Kidney (tissue), 14 donors: ENCODE data around the gene RYR3. TPM values are rescaled to one million over a fixed set of nuclear protein-coding genes. Genes with fewer than 3 reads are reported as not detected.
"Not testable (repeated sequence)": the region's sequence is repeated elsewhere in the genome, so short reads cannot be mapped to it uniquely, and the experiment has no call there.

Experiments
- DNase-seq, 5 donors: peaks; one replicate each; pipeline ENCODE4 v3.0.0-alpha.2; 2013 to 2020
- FAIRE-seq: peaks from 2 replicates; lab custom pipeline; 2012; peaks lifted over from hg19 to GRCh38; lab: Jason Lieb, UNC
- H3K27ac ChIP-seq, 2 donors: one replicate each; pipeline ENCODE4 v1.7.0; 2013; ENCODE audit warnings: low read depth in 2 of 2, low read length in 2 of 2, inconsistent platforms in 1 of 2
- H3K27me3 ChIP-seq: one replicate; pipeline ENCODE4 v1.7.1; 2013; ENCODE audit warnings: low read length, inconsistent platforms; ENCODE audit not compliant: control insufficient read depth, insufficient read depth
- H3K36me3 ChIP-seq, 3 donors: one replicate each; pipeline versions ENCODE4 v1.7.0 to v1.7.1; 2013; ENCODE audit warnings: low read length in 3 of 3, control low read depth in 1 of 3, inconsistent platforms in 1 of 3; ENCODE audit not compliant: insufficient read depth in 3 of 3, control insufficient read depth in 2 of 3
- H3K4me1 ChIP-seq, 3 donors: one replicate each; pipeline versions ENCODE4 v1.7.0 to v1.7.1; 2013; ENCODE audit warnings: low read length in 3 of 3, inconsistent platforms in 1 of 3, low read depth in 1 of 3; ENCODE audit not compliant: control insufficient read depth in 2 of 3, insufficient read depth in 2 of 3
- H3K4me3 ChIP-seq, 3 donors: one replicate each; pipeline versions ENCODE4 v1.7.0 to v1.8.1; 2013; ENCODE audit warnings: low read length in 3 of 3, control low read depth in 1 of 3, inconsistent platforms in 1 of 3
- H3K9ac ChIP-seq, 3 donors: one replicate each; pipeline versions ENCODE4 v1.7.0 to v1.7.1; 2013; ENCODE audit warnings: low read length in 3 of 3, control low read depth in 1 of 3, inconsistent platforms in 1 of 3
- H3K9me3 ChIP-seq, 3 donors: one replicate each; pipeline versions ENCODE4 v1.7.0 to v1.7.1; 2013; ENCODE audit warnings: low read length in 3 of 3, control low read depth in 1 of 3, inconsistent platforms in 1 of 3; ENCODE audit not compliant: control insufficient read depth in 2 of 3, insufficient read depth in 1 of 3
- intact Hi-C: fragments of 100-400 bp; cut with DNase I; formaldehyde crosslinking; loops from one replicate; pipeline ENCODE4 v1.11.1; 2022
- polyA plus RNA-seq: library from polyadenylated mRNA; stranded (reverse); fragments of 350-450 nt; fragmentation: Illumina TruSeq; extraction: RNeasy Lipid Tissue Mini Kit (QIAGEN cat#74804); gene quantifications from one replicate; pipeline ENCODE4 v1.2.3, GENCODE V29; 2014; ENCODE audit warnings: low read depth, low replicate concordance; ENCODE audit not compliant: insufficient read depth
- total RNA-seq: library from RNA; stranded (reverse); fragmentation: NEBNext Ultra II Directional; extraction: Animal tissue kit (Norgen Biotek cat#: 25700); gene quantifications from one replicate; pipeline ENCODE4 v1.2.1, GENCODE V29; 2021
- TF ChIP-seq, protein P1 (sequence below): IDR thresholded peaks from 3 replicates; pipeline ENCODE4 v1.5.1; 2012; ENCODE audit warnings: mild to moderate bottlenecking, moderate library complexity, borderline replicate concordance; ENCODE audit not compliant: insufficient read depth; ENCODE audit errors: extremely low read depth
- donor health status: control.
- donor health status: control.
- donor health status: control.
- donor health status: control.
- donor health status: control.
- donor health status: DM: yes; HTN: yes; CAD: no.
- donor health status: Normal renal cell carcinoma (clear cell type).

The RYR3 gene
- total and polyA plus RNA-seq, 2 donors from 2014 or later, result 0.90 to 10.5 TPM

DNA sequence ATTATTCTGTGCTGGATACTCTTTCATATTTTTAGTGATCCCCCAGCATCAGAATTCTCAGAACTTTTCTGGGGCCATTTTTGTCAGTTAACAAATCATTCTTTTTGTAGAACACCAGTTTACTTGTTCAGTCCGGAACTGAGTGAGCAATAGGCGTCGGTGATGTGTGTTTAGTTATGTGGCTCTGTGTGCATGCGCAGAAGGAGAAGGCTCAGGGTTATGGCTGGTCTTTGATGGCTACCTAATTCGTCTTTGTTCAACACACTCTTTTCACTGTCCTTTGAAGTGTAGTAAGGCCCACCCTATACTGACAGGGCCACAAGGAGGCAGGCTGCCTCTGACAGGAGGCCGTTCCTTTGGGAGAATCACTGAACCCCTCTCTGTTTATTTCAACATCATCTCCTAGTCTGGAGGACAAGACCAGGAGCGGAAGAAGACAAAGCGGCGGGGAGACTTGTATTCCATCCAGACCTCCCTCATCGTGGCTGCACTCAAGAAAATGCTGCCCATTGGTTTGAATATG is 499.4 kb downstream of the RYR3 start:
- no peak overlapping the region for H3K27ac ChIP-seq
- FAIRE-seq, result no peak
- no peak for DNase-seq
- H3K4me1 ChIP-seq, result no peaks in the 10 kb centered on the region
- no peak overlapping the region for H3K4me3 ChIP-seq
- TF ChIP-seq, protein P1, sequence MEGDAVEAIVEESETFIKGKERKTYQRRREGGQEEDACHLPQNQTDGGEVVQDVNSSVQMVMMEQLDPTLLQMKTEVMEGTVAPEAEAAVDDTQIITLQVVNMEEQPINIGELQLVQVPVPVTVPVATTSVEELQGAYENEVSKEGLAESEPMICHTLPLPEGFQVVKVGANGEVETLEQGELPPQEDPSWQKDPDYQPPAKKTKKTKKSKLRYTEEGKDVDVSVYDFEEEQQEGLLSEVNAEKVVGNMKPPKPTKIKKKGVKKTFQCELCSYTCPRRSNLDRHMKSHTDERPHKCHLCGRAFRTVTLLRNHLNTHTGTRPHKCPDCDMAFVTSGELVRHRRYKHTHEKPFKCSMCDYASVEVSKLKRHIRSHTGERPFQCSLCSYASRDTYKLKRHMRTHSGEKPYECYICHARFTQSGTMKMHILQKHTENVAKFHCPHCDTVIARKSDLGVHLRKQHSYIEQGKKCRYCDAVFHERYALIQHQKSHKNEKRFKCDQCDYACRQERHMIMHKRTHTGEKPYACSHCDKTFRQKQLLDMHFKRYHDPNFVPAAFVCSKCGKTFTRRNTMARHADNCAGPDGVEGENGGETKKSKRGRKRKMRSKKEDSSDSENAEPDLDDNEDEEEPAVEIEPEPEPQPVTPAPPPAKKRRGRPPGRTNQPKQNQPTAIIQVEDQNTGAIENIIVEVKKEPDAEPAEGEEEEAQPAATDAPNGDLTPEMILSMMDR, result no peak
- intact Hi-C loops, result no loop called here
- H3K9me3 ChIP-seq, result no peaks in the 10 kb centered on the region
- H3K27me3 ChIP-seq, result no peaks in the 10 kb centered on the region
- no peak overlapping the region for H3K9ac ChIP-seq
- H3K36me3 ChIP-seq, result no peaks in the 10 kb centered on the region

DNA sequence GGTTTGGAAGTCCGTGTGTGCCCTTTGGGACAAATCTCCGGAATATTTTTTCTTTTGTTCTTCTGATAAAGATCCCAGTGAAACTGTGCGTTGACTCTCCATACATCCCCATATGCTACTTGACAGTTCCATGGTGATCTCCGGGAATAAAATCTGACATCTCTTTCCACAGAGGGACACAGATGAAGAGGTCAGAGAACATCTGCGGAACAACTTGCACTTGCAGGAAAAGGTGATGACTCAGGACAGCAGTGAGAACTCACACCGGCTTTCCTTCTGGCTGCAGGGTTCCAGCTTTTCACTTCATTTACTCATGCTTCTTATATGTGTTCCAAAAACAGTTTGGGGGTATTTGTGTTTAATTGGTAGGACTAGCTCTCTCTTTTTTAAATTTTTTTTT is 500.0 kb downstream of the RYR3 start:
- no peaks in the 10 kb centered on the region for H3K36me3 ChIP-seq
- H3K9ac ChIP-seq, result no peak overlapping the region
- DNase-seq (no peak), FAIRE-seq (no peak)
- H3K27me3 ChIP-seq, result no peaks in the 10 kb centered on the region
- no peak overlapping the region for H3K27ac ChIP-seq
- intact Hi-C loops, result no loop called here
- no peak overlapping the region for H3K4me3 ChIP-seq
- H3K4me1 ChIP-seq, result no peaks in the 10 kb centered on the region
- TF ChIP-seq, protein P1, result no peak
- no peaks in the 10 kb centered on the region for H3K9me3 ChIP-seq

GRCh38 chr15:33813891-33814290 is 503.1 kb downstream of the RYR3 start:
- no peak overlapping the region for H3K27ac ChIP-seq
- H3K9ac ChIP-seq, result no peak overlapping the region
- H3K36me3 ChIP-seq, result no peaks in the 10 kb centered on the region
- intact Hi-C loops, result no loop called here
- DNase-seq (no peak), FAIRE-seq (no peak)
- TF ChIP-seq, protein P1, result no peak
- no peaks in the 10 kb centered on the region for H3K4me1 ChIP-seq
- H3K9me3 ChIP-seq, result no peaks in the 10 kb centered on the region
- H3K27me3 ChIP-seq, result no peaks in the 10 kb centered on the region
- no peak overlapping the region for H3K4me3 ChIP-seq

- H3K4me3 ChIP-seq, result not testable (repeated sequence)
These were observed 508.7 kb downstream of the RYR3 start for GRCh38 chr15:33819499-33819898.

More at GRCh38 chr15:33819499-33819898, 508.7 kb downstream of the RYR3 start:
- intact Hi-C loops, H3K27me3 ChIP-seq, DNase-seq, H3K9ac ChIP-seq, H3K27ac ChIP-seq, FAIRE-seq, H3K4me1 ChIP-seq, H3K9me3 ChIP-seq, H3K36me3 ChIP-seq: not testable (repeated sequence)
